AG04449 (cell line): ENCODE data around the gene NRIP3.

ENCODE experiments used
- CTCF ChIA-PET: fragments of 350-600 bp; formaldehyde crosslinking; extraction: SDS; loops from one replicate; lab custom pipeline; 2021; ENCODE audit warnings: antibody characterized with exemption; lab: Yijun Ruan, JAX
- POLR2A ChIA-PET: fragments of 400-600, 350-600 bp; formaldehyde crosslinking; extraction: SDS; loops from one replicate; lab custom pipeline; 2020; ENCODE audit warnings: antibody characterized with exemption, inconsistent platforms; lab: Yijun Ruan, JAX
- DNase-seq: peaks from one replicate; pipeline ENCODE4 v3.0.0-alpha.2; 2010; ENCODE audit warnings: low read depth, low spot score
- H3K4me3 ChIP-seq: 2 replicates; pipeline ENCODE4 v1.5.1; 2011; ENCODE audit warnings: low read depth, mild to moderate bottlenecking, control low read depth, low read length
- CTCF ChIP-seq: IDR thresholded peaks from one replicate; pipeline ENCODE4 v1.5.1; 2011; ENCODE audit warnings: mild to moderate bottlenecking, moderate library complexity, low read length, control low read depth, inconsistent platforms; ENCODE audit not compliant: insufficient read depth; ENCODE audit errors: missing control alignments

NRIP3 gene

GRCh38 chr11:8956860-8957259 lies 46.9 kb downstream of the NRIP3 start:
- CTCF ChIA-PET, result interaction anchor here (1.0 to 4.6 kb wide), 3 partner anchors 7 to 181 kb away, joined by 3 to 55 read pairs (median 4); no protein-coding TSS in a partner anchor
- TF ChIP-seq CTCF, result no peak
- H3K4me3 ChIP-seq, result no peak overlapping the region
- POLR2A ChIA-PET, result no interaction called here
- no peak for DNase-seq

- no peak for DNase-seq
- POLR2A ChIA-PET, result interaction anchor here (0.6 kb wide), 1 partner anchor 141 kb away, joined by 3 read pairs; no protein-coding TSS in a partner anchor
- no peak for TF ChIP-seq CTCF
- CTCF ChIA-PET, result interaction anchor here (1.1 to 5.3 kb wide), 4 partner anchors 10 to 34 kb away, joined by 3 to 55 read pairs (median 6); no protein-coding TSS in a partner anchor
- H3K4me3 ChIP-seq, result no peak overlapping the region
Observed at GRCh38 chr11:8948886-8949285, 54.9 kb downstream of the NRIP3 start.

- H3K4me3 ChIP-seq, result no peak overlapping the region
- ChIA-PET POLR2A (no interaction called here), CTCF (interaction anchor here (1.2 to 5.3 kb wide), 4 partner anchors 8 to 33 kb away, joined by 3 to 55 read pairs (median 7); no protein-coding TSS in a partner anchor)
- no peak for TF ChIP-seq CTCF
- DNase-seq, result no peak
Observed at GRCh38 chr11:8947230-8947943, 56.4 kb downstream of the NRIP3 start.

GRCh38 chr11:8942518-8943066 lies 61.2 kb downstream of the NRIP3 start, which contains the start of gene ASCL3:
TSS of gene ASCL3 (minus strand) at chr11:8943016. CDS start at chr11:8938161, 4,855 bp downstream.
- ChIA-PET POLR2A (no interaction called here), CTCF (interaction anchor here (1.4 to 2.3 kb wide), 3 partner anchors 17 to 29 kb away, joined by 4 to 9 read pairs (median 8); no protein-coding TSS in a partner anchor)
- no peak within 1 kb of the TSS for H3K4me3 ChIP-seq
- DNase-seq, result no peak
- TF ChIP-seq CTCF, result no peak

GRCh38 chr11:8941341-8942103 lies 62.3 kb downstream of the NRIP3 start:
- ChIA-PET CTCF (interaction anchor here (1.4 to 2.3 kb wide), 3 partner anchors 18 to 28 kb away, joined by 4 to 9 read pairs (median 8); no protein-coding TSS in a partner anchor), POLR2A (no interaction called here)
- no peak for TF ChIP-seq CTCF
- no peak overlapping the region for H3K4me3 ChIP-seq
- no peak for DNase-seq
